Measurements from ENCODE around the gene RASGRP1. TPM values are rescaled to one million over a fixed set of nuclear protein-coding genes. Genes with fewer than 3 reads are reported as not detected.

Gene RASGRP1
- total RNA-seq, 1 experiment from 2014 or later, result 0.85 TPM

GRCh38 chr15:38613085-38613484 is 48.5 kb upstream of the RASGRP1 start:
- no peaks in the 10 kb centered on the region for H3K23me2 ChIP-seq (ENCODE audit: insufficient read length, low read depth, low read length, poor library complexity, severe bottlenecking)
- H2AFZ ChIP-seq (ENCODE audit: low read length), result no peak overlapping the region
- no CpG with 5 or more reads among the region's 3 CpGs for WGBS (ENCODE audit: extremely low coverage, insufficient read length, low lambda C conversion rate)
- no peaks in the 10 kb centered on the region for H4K20me1 ChIP-seq (ENCODE audit: control insufficient read depth, insufficient read depth, insufficient read length)
- no peak overlapping the region for H3K23ac ChIP-seq (ENCODE audit: insufficient read length, low read depth, low read length)
- H2BK5ac ChIP-seq (ENCODE audit: insufficient read length, low read length), result no peak overlapping the region
- DNase-seq, result no peak
- H4K8ac ChIP-seq (replicated peaks; ENCODE audit: insufficient read length, low read depth, low read length), result no peak overlapping the region
- TF ChIP-seq CTCF (conservative IDR thresholded peaks at IDR 0.05), result no peak
- H3K27ac ChIP-seq (ENCODE audit: insufficient read length, low read depth, low read length), result no peak overlapping the region
- H3K4me3 Mint-ChIP-seq, result no peak overlapping the region
- no peak overlapping the region for H2BK15ac ChIP-seq (ENCODE audit: low read depth, low read length)
- H3K27me3 Mint-ChIP-seq (ENCODE audit: low read depth), result peaks cover 3% of the 10 kb centered on the region
- no peak overlapping the region for H3K27ac Mint-ChIP-seq
- no peaks in the 10 kb centered on the region for H3K9me3 ChIP-seq (ENCODE audit: control insufficient read depth, low read depth, low read length)
- no peak overlapping the region for H2BK20ac ChIP-seq (ENCODE audit: low read depth, low read length, poor library complexity, severe bottlenecking)
- no peaks in the 10 kb centered on the region for H3K79me2 ChIP-seq (ENCODE audit: insufficient read depth, low read length)
- H3K79me1 ChIP-seq (ENCODE audit: insufficient read depth, low read depth, low read length, poor library complexity, severe bottlenecking), result no peaks in the 10 kb centered on the region
- no peak overlapping the region for H3K4ac ChIP-seq (ENCODE audit: low read depth, low read length)
- 0 out of 2 replicates have a peak, but pooled peaks cover 3% of the 10 kb centered on the region for H3K4me1 ChIP-seq (ENCODE audit: insufficient read depth, low read length)
- no peak overlapping the region for H2BK12ac ChIP-seq (ENCODE audit: insufficient read length, low read depth, low read length)
- no peak overlapping the region for H2BK120ac ChIP-seq (ENCODE audit: low read depth, low read length, poor library complexity, severe bottlenecking)
- H3K27me3 ChIP-seq (ENCODE audit: insufficient read depth, low read length), result no peaks in the 10 kb centered on the region
- no peak overlapping the region for H4K91ac ChIP-seq (ENCODE audit: insufficient read length, low read depth, low read length)
- H3K36me3 Mint-ChIP-seq (ENCODE audit: insufficient read depth in 1 of 3, low read depth in 3 of 3), result no peaks in the 10 kb centered on the region
- no peak overlapping the region for H3T11ph ChIP-seq (ENCODE audit: low read length)
- H4K5ac ChIP-seq (ENCODE audit: insufficient read length, low read depth, low read length), result no peak overlapping the region
- peaks cover 7 to 17% of the 10 kb centered on the region in 2 experiments for H3K4me1 Mint-ChIP-seq
- H3K4me2 ChIP-seq (ENCODE audit: insufficient read depth, insufficient read length, low read length), result no peak overlapping the region
- no peak overlapping the region for H3K14ac ChIP-seq (ENCODE audit: insufficient read depth, low read length)
- H2AK5ac ChIP-seq (ENCODE audit: insufficient read length, low read length), result no peak overlapping the region
- H3K9ac ChIP-seq (ENCODE audit: extremely low read depth, insufficient read length, low read length), result no peak overlapping the region
- no peak overlapping the region for H3K56ac ChIP-seq (ENCODE audit: insufficient read length, low read depth, low read length)
- H3K9me3 Mint-ChIP-seq, result no peaks in the 10 kb centered on the region
- no peak overlapping the region for H3K18ac ChIP-seq (ENCODE audit: insufficient read length, low read depth, low read length)
